Bronchial epithelial cell (primary cell): Measurements from ENCODE around the gene CCDC160. TPM values are rescaled to one million over a fixed set of nuclear protein-coding genes. Genes with fewer than 3 reads are reported as not detected.
A peak's percentile ranks its signal among the peaks of the same experiment; 100 is the strongest.

ENCODE experiments used
- DNase-seq: peaks from one replicate; pipeline ENCODE4 v3.0.0-alpha.2; 2010; ENCODE audit warnings: low read depth
- FAIRE-seq: peaks from 2 replicates; lab custom pipeline; 2011; peaks lifted over from hg19 to GRCh38; lab: Jason Lieb, UNC
- H3K27me3 ChIP-seq: 2 replicates; pipeline ENCODE4 v1.5.1; 2011; ENCODE audit warnings: low read length; ENCODE audit not compliant: control insufficient read depth, insufficient read depth
- H3K36me3 ChIP-seq: 2 replicates; pipeline ENCODE4 v1.5.1; 2011; ENCODE audit warnings: low read length; ENCODE audit not compliant: control insufficient read depth, insufficient read depth
- H3K4me3 ChIP-seq: 2 replicates; pipeline ENCODE4 v1.5.1; 2011; ENCODE audit warnings: mild to moderate bottlenecking, low read depth, low read length, control low read depth
- total RNA-seq: library from RNA; depleted of rRNA; stranded (reverse); fragments of >200 nt; gene quantifications from 2 replicates; pipeline ENCODE4 v1.2.1, GENCODE V29; 2014
- TF ChIP-seq, protein P1 (sequence below): IDR thresholded peaks from 2 replicates; pipeline ENCODE4 v1.5.1; 2011; ENCODE audit warnings: mild to moderate bottlenecking, moderate library complexity, low read length, control low read depth, inconsistent platforms; ENCODE audit not compliant: insufficient read depth, severe bottlenecking

Gene CCDC160
- total RNA-seq = not detected in 2 replicates

DNA sequence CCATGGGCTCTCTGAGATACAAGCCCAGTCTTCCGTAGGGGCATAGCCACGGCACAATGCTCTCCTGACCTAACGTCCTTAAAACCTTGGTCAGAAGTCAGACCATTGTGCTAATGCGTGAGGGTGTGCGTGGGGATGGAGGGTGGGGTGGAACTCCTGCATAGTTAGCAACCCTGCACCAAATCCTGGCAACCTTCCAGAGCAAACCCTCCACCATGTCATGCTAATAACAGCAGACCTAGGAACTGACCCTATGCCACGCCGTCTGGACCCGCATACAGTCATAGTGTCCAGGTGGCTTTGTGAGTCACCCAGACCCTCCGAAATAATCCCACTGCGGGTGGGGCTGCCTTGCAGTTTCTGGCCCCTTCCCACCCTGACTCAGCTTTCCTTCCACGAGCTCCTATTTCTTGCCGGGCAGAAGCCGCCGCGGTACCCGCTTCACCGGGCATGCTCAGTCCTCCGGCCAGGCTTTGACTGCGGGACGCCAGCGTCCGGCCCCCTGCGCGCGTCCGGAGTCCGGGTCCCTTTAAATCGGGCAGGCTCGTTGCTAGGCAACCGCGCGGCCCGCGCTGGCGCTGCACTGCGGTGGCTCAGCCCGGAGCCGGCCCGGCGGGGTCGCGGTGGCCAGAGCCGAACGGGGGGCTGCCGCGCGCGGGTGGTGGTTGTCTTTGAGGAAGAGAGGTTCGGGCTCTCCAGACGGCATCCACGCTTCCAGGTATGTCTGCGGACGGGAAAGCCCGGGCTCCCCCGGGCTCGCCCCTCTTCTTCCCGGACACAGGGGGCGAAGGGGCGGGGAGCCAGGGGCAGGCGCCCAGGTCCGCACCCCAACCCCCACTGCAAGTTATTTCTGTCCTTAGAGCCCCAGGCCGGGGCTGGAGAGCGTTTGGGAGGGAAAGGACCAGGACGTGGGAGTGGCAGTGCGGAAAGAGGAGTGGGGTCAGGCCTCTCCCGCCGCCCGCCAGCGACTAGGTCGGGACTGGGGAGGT is at the start of gene CCDC160:
Gene CCDC160 (plus strand): TSS at position 557 of the 989 bp plus-strand sequence. CDS start 7,619 bp downstream, outside the sequence.
- Histone ChIP-seq H3K4me3 (peak within 1 kb of the TSS; percentile 38), H3K36me3 (no peaks in the 10 kb centered on the region), H3K27me3 (no peaks in the 10 kb centered on the region)
- DNase-seq = no peak
- TF ChIP-seq, protein P1, sequence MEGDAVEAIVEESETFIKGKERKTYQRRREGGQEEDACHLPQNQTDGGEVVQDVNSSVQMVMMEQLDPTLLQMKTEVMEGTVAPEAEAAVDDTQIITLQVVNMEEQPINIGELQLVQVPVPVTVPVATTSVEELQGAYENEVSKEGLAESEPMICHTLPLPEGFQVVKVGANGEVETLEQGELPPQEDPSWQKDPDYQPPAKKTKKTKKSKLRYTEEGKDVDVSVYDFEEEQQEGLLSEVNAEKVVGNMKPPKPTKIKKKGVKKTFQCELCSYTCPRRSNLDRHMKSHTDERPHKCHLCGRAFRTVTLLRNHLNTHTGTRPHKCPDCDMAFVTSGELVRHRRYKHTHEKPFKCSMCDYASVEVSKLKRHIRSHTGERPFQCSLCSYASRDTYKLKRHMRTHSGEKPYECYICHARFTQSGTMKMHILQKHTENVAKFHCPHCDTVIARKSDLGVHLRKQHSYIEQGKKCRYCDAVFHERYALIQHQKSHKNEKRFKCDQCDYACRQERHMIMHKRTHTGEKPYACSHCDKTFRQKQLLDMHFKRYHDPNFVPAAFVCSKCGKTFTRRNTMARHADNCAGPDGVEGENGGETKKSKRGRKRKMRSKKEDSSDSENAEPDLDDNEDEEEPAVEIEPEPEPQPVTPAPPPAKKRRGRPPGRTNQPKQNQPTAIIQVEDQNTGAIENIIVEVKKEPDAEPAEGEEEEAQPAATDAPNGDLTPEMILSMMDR = no peak
- FAIRE-seq = no peak

DNA sequence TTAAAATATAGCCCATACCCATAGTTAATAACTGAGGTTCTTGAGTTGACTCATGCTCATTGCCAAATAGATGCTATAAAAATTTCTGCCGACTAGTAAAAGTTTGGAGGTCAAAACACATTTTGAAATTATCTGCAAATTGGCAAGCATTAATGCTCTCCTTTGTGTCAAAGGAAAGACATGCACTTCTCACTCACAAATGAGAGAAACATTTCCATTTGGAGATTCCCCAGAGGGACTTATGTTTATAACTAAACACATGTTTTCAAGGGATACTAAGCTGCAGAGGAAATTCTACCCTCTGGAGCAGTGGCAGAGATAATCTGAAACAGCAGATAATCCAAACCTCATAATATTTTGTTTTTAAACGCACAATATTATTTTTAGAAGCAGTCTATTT is 45.7 kb upstream of the CCDC160 start:
- no peak overlapping the region for H3K4me3 ChIP-seq
- H3K27me3 ChIP-seq = no peaks in the 10 kb centered on the region
- TF ChIP-seq, protein P1 = no peak
- H3K36me3 ChIP-seq = no peaks in the 10 kb centered on the region
- DNase-seq (no peak), FAIRE-seq (no peak)

DNA sequence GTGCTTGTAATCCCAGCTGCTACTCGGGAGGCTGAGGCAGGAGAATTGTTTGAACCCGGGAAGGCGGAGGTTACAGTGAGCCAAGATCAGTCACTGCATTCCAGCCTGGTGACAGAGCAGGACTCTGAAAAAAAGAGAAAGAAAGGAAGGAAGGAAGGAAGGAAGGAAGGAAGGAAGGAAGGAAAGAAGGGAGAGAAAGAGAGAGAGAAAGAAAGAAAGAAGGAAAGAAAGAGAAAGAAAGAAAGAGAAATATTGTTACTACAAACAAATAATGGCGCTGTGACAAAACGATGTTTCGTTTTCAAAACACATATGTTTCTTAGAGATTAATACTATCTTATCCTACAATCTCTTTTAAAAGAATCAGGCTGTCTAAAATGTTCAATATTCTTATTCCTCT is 42.1 kb upstream of the CCDC160 start:
- TF ChIP-seq, protein P1 = no peak
- Histone ChIP-seq H3K36me3 (no peaks in the 10 kb centered on the region), H3K27me3 (no peaks in the 10 kb centered on the region), H3K4me3 (no peak overlapping the region)
- no peak for DNase-seq
- no peak for FAIRE-seq

DNA sequence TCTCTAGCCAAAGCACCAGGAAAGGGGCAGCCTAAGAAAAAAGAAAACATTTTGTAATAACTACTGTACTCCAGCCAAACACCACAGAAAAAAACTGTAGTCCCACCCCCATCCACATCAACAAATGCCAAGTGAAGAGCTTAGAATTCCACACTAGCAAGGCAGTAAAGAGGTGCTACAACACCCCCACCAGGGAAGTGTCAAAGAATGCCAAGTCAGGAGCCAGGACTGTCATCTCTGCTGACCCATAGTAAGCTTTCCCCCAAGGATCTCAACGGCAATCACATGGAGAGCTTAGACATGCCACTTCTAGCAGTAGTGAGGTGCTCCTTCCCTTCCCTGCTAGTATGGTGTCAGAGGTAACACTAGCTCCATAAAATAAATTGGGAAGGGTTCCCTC is 34.4 kb upstream of the CCDC160 start:
- FAIRE-seq = no peak

DNA sequence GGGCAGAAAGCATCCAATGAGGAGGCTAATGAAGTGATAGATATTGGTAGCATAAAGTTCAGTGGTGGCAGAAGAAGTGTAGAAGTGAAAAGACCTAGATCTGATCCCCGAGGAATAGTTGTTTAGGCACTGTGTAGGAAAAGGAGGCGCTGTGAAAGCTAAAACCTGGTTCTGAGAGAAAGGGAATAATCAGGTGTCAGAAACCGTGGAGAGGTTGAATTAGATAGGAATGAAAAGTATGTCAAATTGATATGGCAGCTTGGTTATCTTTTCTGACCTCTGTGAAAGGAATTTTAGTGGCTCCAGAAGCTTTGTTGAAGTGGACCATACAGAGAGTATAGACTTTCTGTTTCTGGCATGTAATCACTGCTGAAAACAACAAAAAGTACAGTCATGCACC is 30.8 kb upstream of the CCDC160 start:
- Histone ChIP-seq H3K36me3 (no peaks in the 10 kb centered on the region), H3K4me3 (no peak overlapping the region), H3K27me3 (no peaks in the 10 kb centered on the region)
- TF ChIP-seq, protein P1 = no peak
- no peak for FAIRE-seq
- no peak for DNase-seq

More for the DNA sequence above, 34.4 kb upstream of the CCDC160 start:
- no peak for DNase-seq
- Histone ChIP-seq H3K4me3 (no peak overlapping the region), H3K36me3 (no peaks in the 10 kb centered on the region), H3K27me3 (no peaks in the 10 kb centered on the region)
- TF ChIP-seq, protein P1 = no peak
